Purkinje cell (primary cell): ENCODE results near the gene LMNTD1. TPM values are rescaled to one million over a fixed set of nuclear protein-coding genes. Genes with fewer than 3 reads are reported as not detected.

Experiments
- polyA plus RNA-seq: library from polyadenylated mRNA; unstranded; fragments of >200 nt; fragmentation: Nextera tagmentation; gene quantifications from 2 replicates; pipeline ENCODE4 v1.2.1, GENCODE V29; 2014

The LMNTD1 gene, protein sequence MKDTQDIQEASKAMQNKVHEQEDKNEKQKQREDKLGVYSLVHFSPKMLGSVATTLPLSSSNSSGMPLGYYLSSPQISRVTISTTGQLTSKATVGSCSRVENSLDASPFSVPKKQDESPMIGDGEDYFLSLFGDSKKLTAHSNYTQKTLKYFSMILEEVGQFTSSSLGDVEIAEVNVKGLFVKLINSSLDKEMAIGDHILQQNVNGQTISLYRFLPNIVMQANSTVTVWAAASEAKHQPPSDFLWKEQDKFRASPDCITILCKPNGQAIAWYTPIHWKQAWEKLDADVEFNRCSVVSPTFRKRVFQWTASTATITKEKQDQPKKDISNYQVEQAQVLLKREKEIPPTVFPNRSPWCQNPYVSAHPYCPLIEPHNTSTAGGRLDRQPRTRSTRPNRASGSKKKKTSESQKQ
- not detected in 2 replicates for polyA plus RNA-seq

DNA sequence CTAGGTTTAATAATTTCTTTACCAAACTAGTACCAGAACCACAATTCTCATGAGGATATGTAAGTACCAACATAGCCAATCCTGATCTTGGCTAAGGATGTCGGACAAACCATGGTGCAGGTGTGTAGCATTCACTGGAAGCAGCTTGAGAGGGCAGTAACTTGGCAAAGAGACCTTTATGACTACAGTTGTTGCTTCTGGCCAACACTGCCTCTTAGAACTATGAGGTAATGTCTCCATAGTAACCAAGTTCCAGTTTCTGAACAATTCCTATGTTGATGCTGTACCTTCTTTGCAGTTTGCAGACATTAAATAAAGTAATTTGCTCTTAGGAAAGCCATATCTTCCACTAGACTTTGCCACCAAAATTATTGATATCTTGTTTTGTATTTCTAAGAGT lies at the start of gene LMNTD1:
Gene LMNTD1, minus strand, starts transcription at position 186 of the 400 bp plus-strand sequence. CDS start 324 bp downstream, outside the sequence.

